Measurements from ENCODE around the gene NAV2. TPM values are rescaled to one million over a fixed set of nuclear protein-coding genes. Genes with fewer than 3 reads are reported as not detected.
A peak's percentile ranks its signal among the peaks of the same experiment; 100 is the strongest.

Gene NAV2
- total RNA-seq, 1 experiment from 2014 or later, result 46.3 TPM

GRCh38 chr11:19711911-19712280, 741 bp upstream of the NAV2 start:
- peak overlapping the region; percentile 52 for H3K27ac ChIP-seq (ENCODE audit: insufficient read length, low read depth, low read length)
- H3K23ac ChIP-seq (ENCODE audit: insufficient read length, low read depth, low read length), result no peak overlapping the region
- H3K4me2 ChIP-seq (ENCODE audit: insufficient read depth, insufficient read length, low read length), result peak overlapping the region; percentile 89
- H2BK5ac ChIP-seq (ENCODE audit: insufficient read length, low read length), result no peak overlapping the region
- peak overlapping the region; percentile 88 for H3K9ac ChIP-seq (ENCODE audit: extremely low read depth, insufficient read length, low read length)
- Mint-ChIP-seq H3K9me3 (no peaks in the 10 kb centered on the region; a peak in 1 of 5 replicates), H3K27me3 (ENCODE audit: low read depth) (peaks cover 61% of the 10 kb centered on the region), H3K4me3 (peak overlapping the region; percentile 79 to 81), H3K4me1 (peaks cover 24 to 32% of the 10 kb centered on the region in 2 experiments), H3K36me3 (ENCODE audit: insufficient read depth in 1 of 3, low read depth in 3 of 3) (peaks cover 0 to 3% (median 0%) of the 10 kb centered on the region in 3 experiments; a peak in 2 of 7 replicates), H3K27ac (peak overlapping the region; percentile 95 to 97 (median 96))
- no peaks in the 10 kb centered on the region for H3K4me1 ChIP-seq (ENCODE audit: insufficient read depth, low read length)
- H4K8ac ChIP-seq (replicated peaks; ENCODE audit: insufficient read length, low read depth, low read length), result no peak overlapping the region
- no peak overlapping the region for H4K5ac ChIP-seq (ENCODE audit: insufficient read length, low read depth, low read length)
- H3K79me2 ChIP-seq (ENCODE audit: insufficient read depth, low read length), result no peaks in the 10 kb centered on the region
- peak overlapping the region; percentile 47 for H2BK12ac ChIP-seq (ENCODE audit: insufficient read length, low read depth, low read length)
- H2AFZ ChIP-seq (ENCODE audit: low read length), result peak overlapping the region; percentile 32
- no peak for TF ChIP-seq CTCF (conservative IDR thresholded peaks at IDR 0.05)
- no peak overlapping the region for H3K4ac ChIP-seq (ENCODE audit: low read depth, low read length)
- H3K18ac ChIP-seq (ENCODE audit: insufficient read length, low read depth, low read length), result peak overlapping the region; percentile 99
- peaks cover 28% of the 10 kb centered on the region; the same call in 1 of the 2 replicates for H3K27me3 ChIP-seq (ENCODE audit: insufficient read depth, low read length)
- H3K14ac ChIP-seq (ENCODE audit: insufficient read depth, low read length), result peak overlapping the region; percentile 99; the same call in 1 of the 2 replicates
- no peaks in the 10 kb centered on the region for H4K20me1 ChIP-seq (ENCODE audit: control insufficient read depth, insufficient read depth, insufficient read length)
- H2BK15ac ChIP-seq (ENCODE audit: low read depth, low read length), result no peak overlapping the region
- H3T11ph ChIP-seq (ENCODE audit: low read length), result no peak overlapping the region
- peak; percentile 56 for DNase-seq
- WGBS (ENCODE audit: extremely low coverage, insufficient read length, low lambda C conversion rate), result no CpG with 5 or more reads among the region's 16 CpGs
- no peak overlapping the region for H4K91ac ChIP-seq (ENCODE audit: insufficient read length, low read depth, low read length)
- H3K23me2 ChIP-seq (ENCODE audit: insufficient read length, low read depth, low read length, poor library complexity, severe bottlenecking), result peaks cover 24% of the 10 kb centered on the region
- H3K9me3 ChIP-seq (ENCODE audit: control insufficient read depth, low read depth, low read length), result no peaks in the 10 kb centered on the region
- H3K79me1 ChIP-seq (ENCODE audit: insufficient read depth, low read depth, low read length, poor library complexity, severe bottlenecking), result no peaks in the 10 kb centered on the region
- no peak overlapping the region for H2AK5ac ChIP-seq (ENCODE audit: insufficient read length, low read length)
- H3K56ac ChIP-seq (ENCODE audit: insufficient read length, low read depth, low read length), result no peak overlapping the region
- H2BK20ac ChIP-seq (ENCODE audit: low read depth, low read length, poor library complexity, severe bottlenecking), result no peak overlapping the region
- H2BK120ac ChIP-seq (ENCODE audit: low read depth, low read length, poor library complexity, severe bottlenecking), result peak overlapping the region; percentile 53
